WTC11 (cell line): Measurements from ENCODE around the gene RAPGEF6.

Source experiments
- CBFB ChIP-seq: sonication (generic); formaldehyde crosslinking; IDR thresholded peaks from 2 replicates; pipeline ENCODE4 v1.8.1; 2022; ENCODE audit warnings: mild to moderate bottlenecking, low read depth, missing genetic modification reagents
- CTCF ChIP-seq: fragments of 200-600 bp; IDR thresholded peaks from 2 replicates; pipeline ENCODE4 v1.8.0; 2022; ENCODE audit warnings: antibody characterized with exemption
- E2F1 ChIP-seq: sonication (generic); formaldehyde crosslinking; IDR thresholded peaks from 2 replicates; pipeline ENCODE4 v1.8.0; 2022; ENCODE audit warnings: mild to moderate bottlenecking, missing genetic modification reagents
- IRF1 ChIP-seq: sonication (generic); formaldehyde crosslinking; IDR thresholded peaks from 2 replicates; pipeline ENCODE4 v1.8.0; 2023; ENCODE audit warnings: missing genetic modification reagents
- PRDM15 ChIP-seq: sonication (generic); formaldehyde crosslinking; IDR thresholded peaks from 2 replicates; pipeline ENCODE4 v1.8.0; 2022; ENCODE audit warnings: missing genetic modification reagents
- USF2 ChIP-seq: sonication (generic); formaldehyde crosslinking; IDR thresholded peaks from 2 replicates; pipeline ENCODE4 v1.8.1; 2023; ENCODE audit warnings: mild to moderate bottlenecking, missing genetic modification reagents, moderate library complexity

- no peak for TF ChIP-seq CBFB (CRISPR knock-in tag)
- TF ChIP-seq PRDM15 (CRISPR knock-in tag) = no peak
- no peak for TF ChIP-seq E2F1
- no peak for TF ChIP-seq USF2
- TF ChIP-seq CTCF = no peak
- TF ChIP-seq IRF1 (CRISPR knock-in tag) = no peak
Observed at GRCh38 chr5:131491749-131492148, 143.3 kb downstream of the RAPGEF6 start.
